Cerebellar cortex (tissue), 1 donor: ENCODE data around the gene SLC7A9.
"Not testable (repeated sequence)": the region's sequence is repeated elsewhere in the genome, so short reads cannot be mapped to it uniquely, and the experiment has no call there.

Experiments
- DNase-seq: peaks from one replicate; pipeline ENCODE4 v3.0.0-alpha.2; 2015; ENCODE audit warnings: low spot score

Gene SLC7A9

GRCh38 chr19:32869369-32869965 lies at the start of gene SLC7A9:
Gene SLC7A9, minus strand, starts transcription at chr19:32869767. Its CDS starts 1,233 bp downstream, at chr19:32868534.
- no peak for DNase-seq

- no peak for DNase-seq
Observed at GRCh38 chr19:32919365-32919764, 49.8 kb upstream of the SLC7A9 start.

DNA sequence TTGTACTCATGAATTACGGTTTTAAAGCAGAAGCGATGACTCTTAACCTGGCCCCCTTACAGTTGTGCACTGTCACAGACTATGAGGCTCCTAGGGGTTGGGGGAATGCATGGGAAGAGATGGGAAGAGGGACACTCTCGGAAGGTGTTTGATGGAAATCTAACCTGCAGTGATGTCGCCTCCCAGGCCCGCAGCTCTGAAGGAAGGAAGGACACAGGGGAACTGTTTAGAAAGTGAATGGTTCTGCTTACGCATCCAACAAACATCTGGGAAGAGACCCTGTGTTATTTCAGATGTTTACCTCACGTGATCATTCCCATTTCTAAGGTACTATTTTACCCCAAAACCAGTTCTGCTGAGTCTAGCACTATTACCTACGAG lies 48.0 kb upstream of the SLC7A9 start:
- no peak for DNase-seq

DNA sequence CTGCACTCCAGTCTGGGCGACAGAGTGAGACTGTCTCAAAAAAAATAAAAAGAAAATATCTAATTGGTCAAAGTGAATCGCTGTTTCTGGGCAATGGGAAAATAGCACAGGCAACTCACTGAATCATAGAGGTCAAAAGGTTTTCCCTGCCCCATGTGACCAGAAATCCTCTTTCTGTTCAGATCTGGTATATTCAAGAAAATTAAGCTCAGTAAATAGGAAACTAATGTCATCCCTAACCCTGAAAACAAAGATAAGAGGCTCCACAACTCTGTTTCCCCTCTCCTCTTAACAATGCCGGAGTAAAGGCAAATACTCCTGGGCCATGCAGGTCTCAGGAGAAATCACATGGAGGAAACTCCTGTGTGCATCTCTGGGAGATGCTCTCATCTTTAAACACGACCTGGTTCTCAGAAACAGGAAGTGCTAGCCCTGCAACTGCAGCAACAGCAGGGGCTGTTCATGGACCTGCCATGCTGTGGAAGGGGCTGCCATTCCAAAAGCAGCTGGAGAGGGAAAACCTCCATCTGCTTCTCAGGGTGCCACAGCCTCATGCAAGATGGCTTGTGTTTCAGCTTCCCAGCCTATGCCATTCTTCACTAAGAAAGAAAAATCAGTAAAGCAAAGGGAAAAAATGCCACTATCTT lies 47.5 kb upstream of the SLC7A9 start:
- no peak for DNase-seq

DNA sequence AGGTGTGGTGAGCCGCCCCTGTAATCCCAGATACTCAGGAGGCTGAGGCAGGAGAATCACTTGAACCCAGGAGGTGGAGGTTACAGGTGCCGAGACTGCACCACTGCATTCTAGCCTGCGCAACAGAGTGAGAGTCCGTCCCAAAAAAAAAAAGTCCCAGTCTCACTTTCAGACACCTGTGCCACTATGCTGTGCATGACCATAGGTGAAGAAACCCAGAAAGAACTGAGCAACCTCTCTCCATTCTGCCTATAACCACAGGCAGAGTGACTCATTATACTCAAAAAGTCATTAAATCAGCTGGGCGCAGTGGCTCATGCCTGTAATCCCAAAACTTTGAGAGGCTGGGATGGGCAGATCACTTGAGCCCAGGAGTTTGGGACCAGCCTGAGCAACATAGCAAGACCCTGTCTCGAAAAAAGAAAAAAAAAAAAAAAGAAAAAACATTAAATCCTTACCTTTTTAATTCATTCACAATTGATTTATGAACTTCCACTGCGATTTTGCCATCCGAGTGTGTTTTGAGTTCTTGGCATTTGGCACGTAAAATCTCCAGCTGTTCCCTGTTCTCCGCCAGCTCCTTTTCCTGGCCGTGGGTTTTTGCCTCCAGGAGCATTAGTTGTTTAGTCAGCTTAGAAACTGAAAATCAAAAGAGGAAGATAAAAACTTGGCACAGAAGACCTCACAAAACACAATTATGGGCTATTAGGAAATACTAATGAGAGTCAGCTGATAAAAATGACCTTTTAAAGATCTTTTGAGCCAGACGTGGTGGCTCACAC lies 45.5 kb upstream of the SLC7A9 start:
- DNase-seq = no peak

DNA sequence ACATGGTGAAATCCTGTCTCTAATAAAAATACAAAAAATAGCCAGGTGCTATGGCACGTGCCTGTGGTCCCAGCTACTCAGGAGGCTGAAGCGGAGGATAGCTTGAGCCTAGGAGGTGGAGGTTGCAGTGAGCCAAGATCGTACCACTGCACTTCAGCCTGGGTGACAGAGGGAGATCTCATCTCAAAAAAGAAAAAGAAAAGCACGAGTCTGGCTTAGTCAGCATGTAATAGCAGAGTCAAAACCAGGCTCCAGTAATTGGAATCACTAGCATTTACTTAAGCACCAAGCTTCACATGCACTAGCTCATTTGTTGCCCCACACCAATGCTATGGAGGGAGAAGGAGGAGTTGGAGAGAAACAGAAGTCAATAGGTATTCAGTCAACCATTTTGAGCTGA lies 41.9 kb upstream of the SLC7A9 start:
- DNase-seq = no peak

DNA sequence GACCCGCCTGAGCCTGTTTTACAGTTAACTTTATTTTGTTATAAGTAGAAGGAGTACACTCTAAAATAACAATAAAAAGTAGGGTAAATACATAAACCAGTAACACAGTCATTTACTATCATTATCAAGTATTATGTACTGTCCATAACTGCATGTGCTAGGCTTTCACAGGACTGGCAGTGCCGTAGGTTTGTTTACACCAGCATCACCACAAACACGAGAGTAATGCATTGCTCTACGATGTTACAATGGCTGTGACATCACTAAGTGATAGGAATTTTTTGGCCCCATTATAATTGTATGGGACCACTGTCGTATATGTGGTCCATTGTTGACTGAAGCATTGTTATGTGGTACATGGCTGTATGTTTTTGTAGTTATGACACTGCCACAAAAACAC lies 41.3 kb upstream of the SLC7A9 start:
- no peak for DNase-seq

- no peak for DNase-seq
Observed at GRCh38 chr19:32910094-32910493, 40.5 kb upstream of the SLC7A9 start.

- no peak for DNase-seq
Observed at GRCh38 chr19:32909257-32909656, 39.7 kb upstream of the SLC7A9 start.

DNA sequence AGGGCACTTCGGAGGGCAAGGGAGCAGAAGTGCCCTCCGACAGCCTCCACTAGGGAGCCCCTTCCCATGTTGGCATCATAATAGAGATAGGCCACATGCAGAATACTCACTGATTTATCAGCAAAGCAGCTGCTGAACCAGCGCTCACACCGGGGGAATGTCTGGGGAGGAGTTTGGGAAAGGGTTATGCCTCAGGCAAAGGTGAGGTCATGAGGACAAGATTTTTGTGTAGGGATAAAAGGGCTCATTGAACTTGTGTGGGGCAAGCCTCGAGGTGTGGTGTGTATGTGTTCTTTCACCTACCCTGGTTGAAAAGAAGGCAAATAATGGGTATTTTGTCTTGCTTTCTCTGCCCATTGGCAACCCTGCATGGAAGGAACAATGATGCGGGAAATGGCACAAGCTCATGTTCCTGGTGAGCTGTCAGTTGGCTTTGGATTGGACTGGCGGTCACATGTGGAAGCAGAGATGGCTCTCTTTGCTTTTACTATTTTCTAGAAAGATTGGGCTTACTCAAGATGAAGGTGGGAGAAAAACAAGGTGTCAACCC lies 39.1 kb upstream of the SLC7A9 start:
- DNase-seq = no peak

DNA sequence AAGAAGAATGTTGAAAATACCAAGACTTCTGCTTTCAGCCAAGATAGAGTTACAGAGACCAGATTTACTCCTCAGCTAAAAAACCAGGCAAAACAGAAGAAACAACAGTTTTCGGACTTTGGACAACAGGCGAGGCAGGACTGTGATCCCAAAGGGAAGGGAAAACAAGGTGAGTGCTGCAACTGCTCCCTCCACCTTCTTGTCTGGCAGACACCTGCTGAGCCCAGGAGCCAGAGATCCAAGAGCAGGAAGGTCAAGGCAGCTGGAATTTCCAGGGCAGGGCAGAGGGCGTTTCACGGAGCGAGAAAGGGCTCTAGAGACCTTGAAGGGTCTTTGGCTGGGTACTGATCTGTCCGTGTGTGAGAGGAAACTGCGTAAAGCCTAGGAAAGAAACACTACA lies 32.9 kb upstream of the SLC7A9 start:
- no peak for DNase-seq

- no peak for DNase-seq
Observed at GRCh38 chr19:32901504-32902161, 32.1 kb upstream of the SLC7A9 start.

DNA sequence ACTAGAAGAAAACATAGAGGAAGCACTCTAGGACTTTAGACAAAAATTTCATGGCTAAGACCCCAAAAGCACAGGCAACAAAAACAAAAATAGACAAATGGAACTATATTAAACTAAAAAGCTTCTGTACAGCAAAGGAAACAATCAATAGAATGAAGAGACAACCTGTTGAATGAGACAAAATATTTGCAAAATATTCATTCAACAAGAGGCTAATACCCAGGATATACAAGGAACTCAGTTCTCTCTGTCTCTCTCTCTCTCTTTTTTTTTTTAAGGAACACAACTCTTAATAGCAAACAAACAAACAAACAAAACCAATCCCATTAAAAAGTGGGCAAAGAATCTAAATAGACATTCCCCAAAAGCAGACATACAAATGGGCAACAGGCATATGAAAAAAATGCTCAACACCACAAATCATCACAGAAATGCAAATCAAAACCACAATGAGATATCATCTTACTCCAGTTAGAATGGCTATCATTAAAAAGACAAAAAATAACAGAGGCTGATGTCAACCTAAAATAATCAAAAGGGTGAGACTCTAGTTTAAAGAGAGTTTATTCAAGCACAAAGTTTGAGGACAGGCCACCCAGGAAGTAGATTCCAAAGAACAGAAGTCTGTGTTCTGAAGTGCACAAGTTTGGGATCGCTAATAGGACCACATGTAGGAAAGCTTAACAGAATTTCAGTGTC lies 27.1 kb upstream of the SLC7A9 start:
- DNase-seq = no peak

GRCh38 chr19:32895384-32895783 lies 25.8 kb upstream of the SLC7A9 start:
- DNase-seq = no peak

DNA sequence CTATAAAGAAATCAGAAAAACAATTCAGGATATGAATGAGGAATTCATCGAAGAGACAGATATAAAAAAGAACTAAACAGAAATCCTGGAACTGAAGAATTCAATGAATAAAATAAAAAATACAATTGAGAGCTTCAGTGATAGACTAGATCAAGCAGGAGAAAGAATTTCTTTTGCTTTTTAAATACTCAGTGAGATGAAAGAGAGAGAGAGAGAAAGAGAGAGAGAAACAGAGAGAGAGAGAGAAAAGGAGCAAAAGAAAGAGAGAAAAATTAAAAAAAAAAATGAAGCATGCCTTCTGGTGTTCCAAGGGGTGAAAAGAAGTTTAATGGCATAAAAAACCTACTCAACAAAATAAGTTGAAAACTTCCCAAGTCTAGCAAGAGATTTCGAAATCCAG lies 22.0 kb upstream of the SLC7A9 start:
- no peak for DNase-seq

- DNase-seq = no peak
Observed at GRCh38 chr19:32890841-32891240, 21.3 kb upstream of the SLC7A9 start.

GRCh38 chr19:32890326-32890725 lies 20.8 kb upstream of the SLC7A9 start:
- no peak for DNase-seq

DNA sequence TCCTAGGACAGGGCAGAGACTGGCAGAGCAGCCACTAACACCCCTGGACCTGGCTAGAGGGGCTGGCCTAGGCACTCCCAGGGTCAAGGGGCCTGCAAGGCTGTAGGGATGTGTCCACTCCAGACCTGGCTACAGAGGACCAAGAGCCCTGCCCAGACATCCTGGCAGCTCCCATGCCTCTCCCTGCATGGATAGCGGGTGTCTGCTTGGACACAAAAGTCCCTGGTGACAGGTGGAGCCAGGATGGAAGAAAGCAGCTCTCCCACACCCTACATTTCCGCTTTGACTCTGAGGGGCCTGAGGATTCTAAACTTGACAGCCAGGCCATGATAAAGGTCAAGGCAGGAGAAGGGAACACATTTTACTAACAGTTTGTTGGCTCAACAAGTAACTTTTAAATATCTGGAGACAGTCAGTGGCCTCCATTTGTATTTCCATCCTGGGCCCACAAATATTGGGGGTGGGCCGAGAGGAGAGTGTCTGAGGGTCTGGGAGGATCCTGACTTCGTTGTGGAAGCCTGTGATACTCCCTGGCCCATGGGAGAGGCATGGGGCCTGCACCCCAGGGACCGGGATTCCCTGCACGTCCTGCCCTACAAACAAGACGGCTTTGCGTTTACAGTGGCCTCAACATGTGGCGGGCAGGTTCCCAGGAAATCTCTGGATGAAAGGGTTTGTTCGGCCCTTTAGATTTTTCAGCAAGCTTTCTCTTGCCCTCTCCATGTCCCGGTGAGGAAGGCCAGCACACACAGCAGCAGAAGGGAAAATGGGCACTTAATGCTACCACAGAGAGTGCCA lies 19.8 kb upstream of the SLC7A9 start:
- DNase-seq = no peak

DNA sequence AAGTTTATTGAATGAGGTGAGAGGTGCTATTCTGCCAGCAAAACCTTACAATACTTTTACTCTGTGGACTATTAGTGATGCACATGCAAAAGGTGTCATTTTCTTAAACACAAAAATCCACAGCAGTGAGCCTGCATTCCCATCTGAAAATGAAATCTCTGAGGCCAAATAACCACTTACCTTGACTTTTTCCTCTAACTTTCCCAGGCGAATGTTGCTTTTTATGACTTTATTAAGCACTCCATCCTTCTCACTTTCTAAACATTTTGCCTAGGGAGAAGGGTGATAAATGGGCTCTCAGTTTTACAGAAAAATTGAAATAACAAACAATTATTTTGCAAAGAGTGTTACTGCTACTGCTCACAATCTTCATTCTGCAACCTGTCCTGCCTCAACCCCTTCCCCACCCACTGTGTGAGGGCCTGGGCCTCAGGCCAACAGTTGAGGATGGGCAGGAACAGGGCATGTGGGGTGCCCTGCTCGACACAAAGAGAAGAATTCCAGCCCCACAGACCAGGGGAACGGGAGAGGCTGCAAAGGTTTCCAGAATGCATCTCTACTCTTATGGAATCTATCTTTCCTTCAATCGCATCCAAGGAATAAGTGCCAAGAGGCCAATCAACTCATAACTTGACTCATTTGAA lies 18.1 kb upstream of the SLC7A9 start:
- no peak for DNase-seq

DNA sequence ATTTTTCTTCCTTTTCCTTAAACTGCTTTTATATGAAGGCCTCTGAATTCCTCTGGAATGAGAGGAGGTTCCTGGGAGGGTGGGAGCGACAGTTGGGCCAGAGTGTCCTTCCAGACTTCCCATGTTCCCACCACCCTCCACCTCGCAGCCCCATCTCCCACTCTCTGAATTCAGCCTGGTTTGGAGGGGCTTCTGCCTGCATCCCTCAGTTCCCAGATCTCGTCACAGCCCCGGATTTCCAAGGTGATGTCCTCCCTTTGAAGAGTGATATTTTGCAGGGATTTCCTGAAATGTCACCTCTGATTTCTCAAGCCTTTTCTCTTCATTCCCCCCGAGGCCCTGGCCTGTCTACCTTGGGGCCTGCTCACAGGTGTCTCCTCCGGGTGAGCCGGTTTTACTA lies 16.7 kb upstream of the SLC7A9 start:
- no peak for DNase-seq

DNA sequence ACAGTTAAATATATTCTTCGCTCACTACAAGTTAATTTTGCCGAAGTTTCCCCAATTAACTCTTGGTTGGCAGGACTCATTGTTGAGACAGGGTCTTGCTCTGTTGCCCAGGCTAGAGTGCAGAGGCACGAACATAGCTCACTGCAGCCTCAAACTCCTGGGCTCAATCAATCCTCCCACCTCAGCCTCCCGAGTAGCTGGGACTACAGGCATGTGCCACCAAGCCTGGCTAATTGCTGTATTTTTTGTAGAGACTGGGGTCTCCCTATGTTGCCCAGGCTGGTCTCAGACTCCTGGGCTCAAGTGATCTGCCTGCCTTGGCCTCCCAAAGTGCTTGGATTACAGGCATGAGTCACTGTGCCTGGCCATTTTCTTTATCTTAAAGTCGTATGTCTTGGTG lies 15.7 kb upstream of the SLC7A9 start:
- not testable (repeated sequence) for DNase-seq
